ENCODE data around the gene IMPG2. TPM values are rescaled to one million over a fixed set of nuclear protein-coding genes. Genes with fewer than 3 reads are reported as not detected.

IMPG2 gene
- total RNA-seq, 1 donor from 2014 or later, result 0.30 TPM

GRCh38 chr3:101281521-101282030 lies 38.8 kb downstream of the IMPG2 start:
- H3K9ac ChIP-seq (ENCODE audit: low read length), result no peak overlapping the region
- no peaks in the 10 kb centered on the region for H3K9me3 Mint-ChIP-seq (ENCODE audit: unreplicated experiment)
- H3K27ac ChIP-seq (ENCODE audit: low read depth, low read length), result no peak overlapping the region
- H3K4me3 ChIP-seq (ENCODE audit: insufficient read depth, low read depth, low read length), result no peak overlapping the region
- H3K4me1 ChIP-seq (ENCODE audit: insufficient read depth, low read length), result no peaks in the 10 kb centered on the region
- H3K79me2 ChIP-seq (ENCODE audit: insufficient read depth, low read length), result no peaks in the 10 kb centered on the region
- no peaks in the 10 kb centered on the region for H3K36me3 Mint-ChIP-seq (ENCODE audit: low read depth, unreplicated experiment)
- H2AFZ ChIP-seq (ENCODE audit: low read depth, low read length), result no peak overlapping the region
- peaks cover 16% of the 10 kb centered on the region for H3K4me1 Mint-ChIP-seq (ENCODE audit: low read depth, unreplicated experiment)
- H3K4me2 ChIP-seq (ENCODE audit: low read length), result no peak overlapping the region
- H3K9me3 ChIP-seq (ENCODE audit: insufficient read depth, low read depth, low read length), result no peaks in the 10 kb centered on the region
- TF ChIP-seq EZH2 (IDR thresholded peaks at IDR 0.05; ENCODE audit: insufficient read depth, low read length) (no peak), CTCF (IDR thresholded peaks at IDR 0.05; ENCODE audit: insufficient read depth, low read depth, low read length) (no peak)
- DNase-seq (ENCODE audit: low read depth) (no peak), FAIRE-seq (peak; percentile 5)
- no peaks in the 10 kb centered on the region for H3K27me3 Mint-ChIP-seq (ENCODE audit: low read depth, unreplicated experiment)
- H3K27me3 ChIP-seq (ENCODE audit: insufficient read depth, low read length), result no peaks in the 10 kb centered on the region
- no peaks in the 10 kb centered on the region for H3K36me3 ChIP-seq (ENCODE audit: insufficient read depth, low read length)
- no peak overlapping the region for H3K4me3 Mint-ChIP-seq (ENCODE audit: unreplicated experiment)
- H4K20me1 ChIP-seq (ENCODE audit: insufficient read depth, low read length), result no peaks in the 10 kb centered on the region
- H3K27ac Mint-ChIP-seq (ENCODE audit: unreplicated experiment), result no peak overlapping the region

GRCh38 chr3:101279765-101280385 lies 40.5 kb downstream of the IMPG2 start:
- DNase-seq (ENCODE audit: low read depth) (peak; percentile 40), FAIRE-seq (no peak)
- no peaks in the 10 kb centered on the region for H3K36me3 Mint-ChIP-seq (ENCODE audit: low read depth, unreplicated experiment)
- peaks cover 16% of the 10 kb centered on the region for H3K4me1 Mint-ChIP-seq (ENCODE audit: low read depth, unreplicated experiment)
- TF ChIP-seq CTCF (IDR thresholded peaks at IDR 0.05; ENCODE audit: insufficient read depth, low read depth, low read length) (no peak), EZH2 (IDR thresholded peaks at IDR 0.05; ENCODE audit: insufficient read depth, low read length) (no peak)
- Histone ChIP-seq H3K27me3 (ENCODE audit: insufficient read depth, low read length) (no peaks in the 10 kb centered on the region), H4K20me1 (ENCODE audit: insufficient read depth, low read length) (no peaks in the 10 kb centered on the region), H3K79me2 (ENCODE audit: insufficient read depth, low read length) (no peaks in the 10 kb centered on the region), H3K4me1 (ENCODE audit: insufficient read depth, low read length) (no peaks in the 10 kb centered on the region), H2AFZ (ENCODE audit: low read depth, low read length) (no peak overlapping the region), H3K4me2 (ENCODE audit: low read length) (no peak overlapping the region), H3K9me3 (ENCODE audit: insufficient read depth, low read depth, low read length) (no peaks in the 10 kb centered on the region), H3K36me3 (ENCODE audit: insufficient read depth, low read length) (no peaks in the 10 kb centered on the region), H3K4me3 (ENCODE audit: insufficient read depth, low read depth, low read length) (no peak overlapping the region), H3K9ac (ENCODE audit: low read length) (no peak overlapping the region), H3K27ac (ENCODE audit: low read depth, low read length) (no peak overlapping the region)
- H3K27me3 Mint-ChIP-seq (ENCODE audit: low read depth, unreplicated experiment), result no peaks in the 10 kb centered on the region
- no peak overlapping the region for H3K27ac Mint-ChIP-seq (ENCODE audit: unreplicated experiment)
- no peak overlapping the region for H3K4me3 Mint-ChIP-seq (ENCODE audit: unreplicated experiment)
- no peaks in the 10 kb centered on the region for H3K9me3 Mint-ChIP-seq (ENCODE audit: unreplicated experiment)

- H3K4me3 Mint-ChIP-seq (ENCODE audit: unreplicated experiment), result no peak overlapping the region
- no peaks in the 10 kb centered on the region for H3K36me3 ChIP-seq (ENCODE audit: insufficient read depth, low read length)
- FAIRE-seq (no peak), DNase-seq (ENCODE audit: low read depth) (peak; percentile 41)
- H3K4me3 ChIP-seq (ENCODE audit: insufficient read depth, low read depth, low read length), result no peak overlapping the region
- no peaks in the 10 kb centered on the region for H3K9me3 Mint-ChIP-seq (ENCODE audit: unreplicated experiment)
- no peaks in the 10 kb centered on the region for H3K9me3 ChIP-seq (ENCODE audit: insufficient read depth, low read depth, low read length)
- H3K79me2 ChIP-seq (ENCODE audit: insufficient read depth, low read length), result no peaks in the 10 kb centered on the region
- no peaks in the 10 kb centered on the region for H3K36me3 Mint-ChIP-seq (ENCODE audit: low read depth, unreplicated experiment)
- H3K4me1 Mint-ChIP-seq (ENCODE audit: low read depth, unreplicated experiment), result peaks cover 16% of the 10 kb centered on the region
- H3K27me3 ChIP-seq (ENCODE audit: insufficient read depth, low read length), result no peaks in the 10 kb centered on the region
- no peak overlapping the region for H3K27ac Mint-ChIP-seq (ENCODE audit: unreplicated experiment)
- H2AFZ ChIP-seq (ENCODE audit: low read depth, low read length), result no peak overlapping the region
- H3K4me1 ChIP-seq (ENCODE audit: insufficient read depth, low read length), result no peaks in the 10 kb centered on the region
- no peaks in the 10 kb centered on the region for H3K27me3 Mint-ChIP-seq (ENCODE audit: low read depth, unreplicated experiment)
- no peaks in the 10 kb centered on the region for H4K20me1 ChIP-seq (ENCODE audit: insufficient read depth, low read length)
- TF ChIP-seq CTCF (IDR thresholded peaks at IDR 0.05; ENCODE audit: insufficient read depth, low read depth, low read length) (no peak), EZH2 (IDR thresholded peaks at IDR 0.05; ENCODE audit: insufficient read depth, low read length) (no peak)
- H3K4me2 ChIP-seq (ENCODE audit: low read length), result no peak overlapping the region
- H3K27ac ChIP-seq (ENCODE audit: low read depth, low read length), result no peak overlapping the region
- no peak overlapping the region for H3K9ac ChIP-seq (ENCODE audit: low read length)
Observed at GRCh38 chr3:101279162-101279561, 41.2 kb downstream of the IMPG2 start.

All from astrocyte (in vitro differentiated cells and primary cell).